K562 (cell line): ENCODE data around the gene KIF3B. TPM values are rescaled to one million over a fixed set of nuclear protein-coding genes. Genes with fewer than 3 reads are reported as not detected.

Experiments used
- ATAC-seq: fragments of 200-7000 bp; cut with Tn5 transposase; 3 replicates; pipeline ENCODE4 v1.9.1; 2020; ENCODE audit warnings: moderate library complexity
- BruUV-seq: library from RNA; stranded (reverse); fragments of 400-500 nt; replicated peaks from 2 replicates; lab custom pipeline; 2021; lab: Mats Ljungman, UMichigan
- CTCF ChIA-PET: fragments of 300-600 bp; formaldehyde crosslinking; extraction: SDS; loops from one replicate; lab custom pipeline; 2021; ENCODE audit warnings: low intra/inter-chr PET ratio; lab: Yijun Ruan, JAX
- POLR2A ChIA-PET: fragments of 300-600, 350-650 bp; sonication (Branson Sonifier 250); formaldehyde crosslinking; extraction: SDS; loops from one replicate; lab custom pipeline; 2021; ENCODE audit warnings: antibody characterized with exemption, inconsistent platforms; lab: Yijun Ruan, JAX
- DNase-seq, 4 experiments: peaks; one replicate each; pipeline versions ENCODE4 v3.0.0 to v3.0.0-alpha.2; 2011 to 2018; ENCODE audit warnings: low spot score in 3 of 4, mixed read lengths in 3 of 4; ENCODE audit errors: extremely low read depth in 1 of 4
- FAIRE-seq: peaks from 2 replicates; lab custom pipeline; 2011; peaks lifted over from hg19 to GRCh38; lab: Jason Lieb, UNC
- H2AFZ ChIP-seq: 2 replicates; pipeline ENCODE4 v1.6.0; 2011; ENCODE audit warnings: low read depth, low read length, control low read depth, inconsistent platforms
- H3K27ac ChIP-seq: fragments of 200-600 bp; 3 replicates; pipeline ENCODE4 v1.8.0; 2011; ENCODE audit warnings: low read depth, mild to moderate bottlenecking, control low read depth, inconsistent platforms, low read length, moderate library complexity, mixed read lengths; ENCODE audit errors: extremely low read depth
- H3K27me3 ChIP-seq, 2 experiments: fragments of 300-600 bp in 1 of 2; 2 replicates in 1 of 2; 3 replicates in 1 of 2; pipeline versions ENCODE4 v1.6.0 to v1.8.0; 2011; ENCODE audit warnings: inconsistent platforms in 2 of 2, low read length in 2 of 2, mild to moderate bottlenecking in 1 of 2, mixed read lengths in 1 of 2, moderate library complexity in 1 of 2; ENCODE audit not compliant: control insufficient read depth in 2 of 2, insufficient read depth in 2 of 2
- H3K36me3 ChIP-seq: fragments of 300-600 bp; 3 replicates; pipeline ENCODE4 v1.8.0; 2011; ENCODE audit warnings: mild to moderate bottlenecking, low read length, inconsistent platforms; ENCODE audit not compliant: control insufficient read depth, insufficient read depth
- H3K4me1 ChIP-seq, 2 experiments: fragments of 200-600 bp in 1 of 2; replicated peaks in 1 of 2; 2 replicates in 1 of 2; 3 replicates in 1 of 2; pipeline versions ENCODE4 v1.5.1 to v1.8.0; 2011; ENCODE audit warnings: inconsistent platforms in 2 of 2, low read length in 2 of 2, mild to moderate bottlenecking in 1 of 2, mixed read lengths in 1 of 2, moderate library complexity in 1 of 2; ENCODE audit not compliant: control insufficient read depth in 2 of 2, insufficient read depth in 2 of 2
- H3K4me2 ChIP-seq: 2 replicates; pipeline ENCODE4 v1.6.1; 2011; ENCODE audit warnings: low read length, control low read depth, inconsistent platforms, mixed read lengths; ENCODE audit not compliant: insufficient read depth
- H3K4me3 ChIP-seq: fragments of 200-600 bp; sonication (generic), shearing (Covaris generic); 2 replicates; pipeline ENCODE4 v1.5.1; 2016; ENCODE audit warnings: control low read depth, inconsistent platforms
- H3K79me2 ChIP-seq: fragments of 200-600 bp; 3 replicates; pipeline ENCODE4 v1.8.0; 2011; ENCODE audit warnings: low read length, inconsistent platforms; ENCODE audit not compliant: control insufficient read depth, insufficient read depth
- H3K9ac ChIP-seq, 2 experiments: 2 replicates each; pipeline versions ENCODE4 v1.6.0 to v1.6.1; 2011; ENCODE audit warnings: low read depth in 2 of 2, low read length in 2 of 2, control low read depth in 1 of 2, inconsistent platforms in 1 of 2, mild to moderate bottlenecking in 1 of 2, mixed read lengths in 1 of 2; ENCODE audit not compliant: insufficient read depth in 1 of 2
- H3K9me1 ChIP-seq: one replicate; pipeline ENCODE4 v1.6.0; 2011; ENCODE audit warnings: inconsistent platforms, mild to moderate bottlenecking, low read length, moderate library complexity; ENCODE audit not compliant: control insufficient read depth, insufficient read depth
- H3K9me3 ChIP-seq: replicated peaks from 2 replicates; pipeline ENCODE4 v1.5.1; 2011; ENCODE audit warnings: low read depth, low read length, inconsistent platforms; ENCODE audit not compliant: control insufficient read depth, insufficient read depth
- H4K20me1 ChIP-seq: replicated peaks from 2 replicates; pipeline ENCODE4 v1.6.1; 2011; ENCODE audit warnings: low read length, inconsistent platforms, mixed read lengths; ENCODE audit not compliant: control insufficient read depth, insufficient read depth
- BRD9 ChIP-seq: fragments of 450-650 bp; IDR thresholded peaks from 2 replicates; pipeline ENCODE4 v1.6.1; 2018; ENCODE audit warnings: low read depth; ENCODE audit not compliant: partially characterized antibody
- L3MBTL2 ChIP-seq: fragments of 450-650 bp; IDR thresholded peaks from 2 replicates; pipeline ENCODE4 v1.6.1; 2016; ENCODE audit warnings: mild to moderate bottlenecking, moderate library complexity
- MCM2 ChIP-seq: fragments of 450-650 bp; IDR thresholded peaks from 2 replicates; pipeline ENCODE4 v1.6.1; 2017; ENCODE audit warnings: low read depth, mild to moderate bottlenecking
- MTF1 ChIP-seq: fragments of 250-450 bp; sonication (Bioruptor Pico); IDR thresholded peaks from 2 replicates; pipeline ENCODE4 v1.9.0; 2021; ENCODE audit warnings: moderate library complexity, mild to moderate bottlenecking, inconsistent platforms, borderline replicate concordance
- MYNN ChIP-seq, 2 experiments: sonication (generic); formaldehyde crosslinking in 1 of 2; IDR thresholded peaks; 2 replicates each; pipeline versions ENCODE4 v1.5.0 to v1.6.1; 2016 to 2020; ENCODE audit warnings: antibody characterized with exemption in 1 of 2, missing genetic modification reagents in 1 of 2
- NEUROD1 ChIP-seq: fragments of 150-350 bp; IDR thresholded peaks from 2 replicates; pipeline ENCODE4 v1.6.1; 2014; ENCODE audit warnings: borderline replicate concordance, low read length, low read depth; ENCODE audit not compliant: partially characterized antibody
- WGBS: fragments of 100-300 bp; shearing (Covaris generic); methylation state at CpG from one replicate; pipeline ENCODE4 v1.1.6; 2016; ENCODE audit warnings: low coverage, mixed read lengths; ENCODE audit not compliant: insufficient coverage; ENCODE audit errors: missing lambda C conversion rate; 5-methylcytosine and 5-hydroxymethylcytosine counted together
- in situ Hi-C: fragments of 300-500 bp; cut with MboI; formaldehyde crosslinking; loops from 4 replicates; pipeline ENCODE4 v1.15.0; 2018; ENCODE audit warnings: inconsistent platforms, mixed read lengths
- intact Hi-C: fragments of 100-400 bp; cut with micrococcal nuclease; formaldehyde crosslinking; loops from 2 replicates; pipeline ENCODE4 v1.14.2; 2022
- polyA plus RNA-seq, 8 experiments: library from polyadenylated mRNA; depleted of rRNA in 4 of 8; stranded (reverse) in 5 of 8; unstranded in 3 of 8; fragments of >200 nt; fragmentation: Nextera tagmentation in 2 of 8; fragmentation: Illumina TruSeq in 1 of 8; extraction: Ambion mirVana in 2 of 8; extraction: Trizol in 1 of 8; gene quantifications; 2 replicates each; pipeline versions ENCODE4 v1.2.1 to v1.2.3, GENCODE V29; 2011 to 2014; ENCODE audit warnings: inconsistent platforms in 1 of 8, missing spikeins in 1 of 8
- total RNA-seq, 7 experiments: library from RNA; depleted of rRNA in 6 of 7; stranded (reverse); fragments of >200 nt in 6 of 7; fragmentation: Illumina TruSeq in 2 of 7; extraction: Trizol in 2 of 7; gene quantifications; 2 replicates each; pipeline versions ENCODE4 v1.2.1 to v1.2.3, GENCODE V29; 2011 to 2021; ENCODE audit warnings: low replicate concordance in 1 of 7
- TF ChIP-seq, protein P1 (sequence below): sonication (generic); formaldehyde crosslinking; IDR thresholded peaks from 2 replicates; pipeline ENCODE4 v1.9.0; 2022; ENCODE audit warnings: mild to moderate bottlenecking, missing genetic modification reagents
- TF ChIP-seq, protein P2 (sequence below): fragments of 450-650 bp; formaldehyde crosslinking; IDR thresholded peaks from 2 replicates; pipeline ENCODE4 v1.4.0; 2020; ENCODE audit warnings: mild to moderate bottlenecking
- TF ChIP-seq, protein P3 (sequence below), 2 experiments: IDR thresholded peaks; 2 replicates each; pipeline ENCODE4 v1.6.1; 2011; ENCODE audit warnings: borderline replicate concordance in 1 of 2, control low read depth in 1 of 2, low read depth in 1 of 2, low read length in 1 of 2, mild to moderate bottlenecking in 1 of 2, mixed read lengths in 1 of 2, moderate library complexity in 1 of 2; ENCODE audit not compliant: insufficient read depth in 1 of 2, insufficient read length in 1 of 2, poor library complexity in 1 of 2, severe bottlenecking in 1 of 2; ENCODE audit errors: extremely low read depth in 1 of 2

Gene KIF3B
- total and polyA plus RNA-seq, 9 of the 15 experiments (the other 6 are each of a cell fraction or from before 2014, with no cell fraction given), result 2.9 to 12.3 (median 8.6) TPM

DNA sequence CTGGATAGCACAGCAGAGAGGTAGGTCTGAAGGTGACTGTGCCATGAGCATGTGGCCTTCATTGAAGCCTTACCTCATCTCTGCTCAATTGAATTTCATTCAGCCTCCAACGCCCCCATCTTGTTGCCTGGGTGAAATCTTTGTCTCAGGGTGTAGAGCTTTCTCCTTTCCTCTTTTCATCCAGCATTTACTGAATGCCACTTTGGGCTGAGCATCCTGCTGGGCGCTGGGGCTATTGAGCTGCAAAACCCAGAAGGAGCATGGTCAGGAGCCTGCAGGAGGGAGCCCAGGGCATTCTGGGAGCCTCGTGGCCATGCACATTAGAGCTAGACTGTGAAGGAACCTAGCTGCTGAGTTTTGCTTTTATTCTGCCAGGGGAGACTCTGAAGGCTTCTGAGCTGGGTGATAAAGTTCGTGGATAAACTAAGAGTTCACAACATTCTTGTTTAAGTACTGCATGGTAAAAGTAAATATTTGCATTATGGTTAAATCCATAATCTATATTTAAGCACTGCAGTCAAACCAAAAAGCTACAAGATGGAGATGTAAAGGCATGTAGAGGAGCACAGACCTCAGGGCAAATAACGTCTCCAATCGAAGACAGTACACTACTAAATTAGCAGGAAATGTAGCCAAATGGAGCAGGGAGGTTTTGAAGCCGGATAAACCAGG, 67.5 kb downstream of the KIF3B start:
- ChIA-PET POLR2A (interaction anchor here (0.7 to 1.6 kb wide), 5 partner anchors 9 to 286 kb away, joined by 3 to 10 read pairs (median 4); no protein-coding TSS in a partner anchor), CTCF (no interaction called here)
- Histone ChIP-seq H3K9me3 (no peaks in the 10 kb centered on the region), H3K4me1 (peaks cover 2 to 3% of the 10 kb centered on the region in 2 experiments; a peak in 1 of 5 replicates), H3K4me2 (no peak overlapping the region), H3K9ac (no peak overlapping the region), H3K79me2 (no peaks in the 10 kb centered on the region), H4K20me1 (no peaks in the 10 kb centered on the region), H3K27ac (no peak overlapping the region), H2AFZ (peak overlapping the region; percentile 70), H3K27me3 (no peaks in the 10 kb centered on the region), H3K9me1 (no peaks in the 10 kb centered on the region), H3K36me3 (no peaks in the 10 kb centered on the region), H3K4me3 (no peak overlapping the region)
- intact Hi-C loops (no loop called here), in situ Hi-C loops (no loop called here)
- WGBS, result 20% methylated on average over 7 of the region's 7 CpGs
- DNase-seq (no peak), ATAC-seq (peak; percentile 77), FAIRE-seq (peak; percentile 60)
- no TSS peak for BruUV-seq
- TF ChIP-seq, protein P1, sequence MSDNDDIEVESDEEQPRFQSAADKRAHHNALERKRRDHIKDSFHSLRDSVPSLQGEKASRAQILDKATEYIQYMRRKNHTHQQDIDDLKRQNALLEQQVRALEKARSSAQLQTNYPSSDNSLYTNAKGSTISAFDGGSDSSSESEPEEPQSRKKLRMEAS (CRISPR knock-in tag), result 0 out of 2 replicates have a peak, but pooled peaks have one; percentile 16
- TF ChIP-seq NEUROD1 (no peak), BRD9 (no peak), MYNN (IDR thresholded peaks at IDR 0.05) (no peak), MYNN (CRISPR knock-in tag; IDR thresholded peaks at IDR 0.05) (no peak), MTF1 (CRISPR knock-in tag) (no peak), L3MBTL2 (peak; percentile 57), MCM2 (no peak)
- TF ChIP-seq, protein P2, sequence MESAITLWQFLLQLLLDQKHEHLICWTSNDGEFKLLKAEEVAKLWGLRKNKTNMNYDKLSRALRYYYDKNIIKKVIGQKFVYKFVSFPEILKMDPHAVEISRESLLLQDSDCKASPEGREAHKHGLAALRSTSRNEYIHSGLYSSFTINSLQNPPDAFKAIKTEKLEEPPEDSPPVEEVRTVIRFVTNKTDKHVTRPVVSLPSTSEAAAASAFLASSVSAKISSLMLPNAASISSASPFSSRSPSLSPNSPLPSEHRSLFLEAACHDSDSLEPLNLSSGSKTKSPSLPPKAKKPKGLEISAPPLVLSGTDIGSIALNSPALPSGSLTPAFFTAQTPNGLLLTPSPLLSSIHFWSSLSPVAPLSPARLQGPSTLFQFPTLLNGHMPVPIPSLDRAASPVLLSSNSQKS (CRISPR knock-in tag), result no peak
- TF ChIP-seq, protein P3, sequence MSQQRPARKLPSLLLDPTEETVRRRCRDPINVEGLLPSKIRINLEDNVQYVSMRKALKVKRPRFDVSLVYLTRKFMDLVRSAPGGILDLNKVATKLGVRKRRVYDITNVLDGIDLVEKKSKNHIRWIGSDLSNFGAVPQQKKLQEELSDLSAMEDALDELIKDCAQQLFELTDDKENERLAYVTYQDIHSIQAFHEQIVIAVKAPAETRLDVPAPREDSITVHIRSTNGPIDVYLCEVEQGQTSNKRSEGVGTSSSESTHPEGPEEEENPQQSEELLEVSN (IDR thresholded peaks at IDR 0.05; ENCODE audit: borderline replicate concordance in 1 of 2, extremely low read depth in 1 of 2, insufficient read depth in 1 of 2, insufficient read length in 1 of 2, low read depth in 1 of 2, low read length in 1 of 2, poor library complexity in 1 of 2, severe bottlenecking in 1 of 2), result peak in 1 of 2 experiments; percentile 63
